HG03066 (cell line): ENCODE measurements around the gene HEMK1.

Experiments used
- ATAC-seq: cut with Tn5 transposase; IDR thresholded peaks from one replicate; pipeline ENCODE4 v1.9.1; 2021; ENCODE audit warnings: low read depth; ENCODE audit not compliant: unreplicated experiment

HEMK1 gene

GRCh38 chr3:50599115-50599715, 29.9 kb downstream of the HEMK1 start:
- ATAC-seq: no peak

- ATAC-seq: no peak
Measured at GRCh38 chr3:50599716-50600118, 30.4 kb downstream of the HEMK1 start.

- no peak for ATAC-seq
Measured at GRCh38 chr3:50600141-50600753, 30.9 kb downstream of the HEMK1 start.

- no peak for ATAC-seq
Measured at GRCh38 chr3:50600841-50601591, 31.7 kb downstream of the HEMK1 start.

GRCh38 chr3:50602595-50603191, 33.4 kb downstream of the HEMK1 start:
- ATAC-seq: no peak

GRCh38 chr3:50603261-50604109, 34.2 kb downstream of the HEMK1 start:
- no peak for ATAC-seq

GRCh38 chr3:50604110-50604621, 34.8 kb downstream of the HEMK1 start:
- ATAC-seq: no peak

- ATAC-seq: no peak
Measured at GRCh38 chr3:50604628-50605588, 35.6 kb downstream of the HEMK1 start.

GRCh38 chr3:50605901-50606326, 36.6 kb downstream of the HEMK1 start:
- ATAC-seq: no peak

GRCh38 chr3:50606596-50606995, 37.3 kb downstream of the HEMK1 start:
- no peak for ATAC-seq

- ATAC-seq: no peak
Measured at GRCh38 chr3:50607271-50608091, 38.2 kb downstream of the HEMK1 start.

- ATAC-seq: no peak
Measured at GRCh38 chr3:50608278-50608677, 39.0 kb downstream of the HEMK1 start.

GRCh38 chr3:50609071-50609762, 39.9 kb downstream of the HEMK1 start:
- no peak for ATAC-seq

GRCh38 chr3:50609763-50610085, 40.4 kb downstream of the HEMK1 start:
- ATAC-seq: no peak

- ATAC-seq: no peak
Measured at GRCh38 chr3:50610181-50610971, 41.1 kb downstream of the HEMK1 start.

GRCh38 chr3:50610992-50611463, 41.7 kb downstream of the HEMK1 start:
- no peak for ATAC-seq
